GM19099 (cell line): ENCODE data around the gene VLDLR.

ENCODE experiments used
- POLR2A ChIP-seq: IDR thresholded peaks from 3 replicates; pipeline ENCODE4 v1.6.1; 2011; ENCODE audit warnings: low read depth; ENCODE audit not compliant: insufficient read length; ENCODE audit errors: extremely low read depth

The VLDLR gene

GRCh38 chr9:2615497-2615896 is 6.1 kb upstream of the VLDLR start:
- TF ChIP-seq POLR2A = no peak

GRCh38 chr9:2616692-2617377 is 4.8 kb upstream of the VLDLR start:
- TF ChIP-seq POLR2A = no peak

- TF ChIP-seq POLR2A = no peak
Observed at GRCh38 chr9:2618289-2618688, 3.3 kb upstream of the VLDLR start.

GRCh38 chr9:2620919-2621721 is 467 bp upstream of the VLDLR start:
- no peak for TF ChIP-seq POLR2A

GRCh38 chr9:2622461-2623287 is 1.1 kb downstream of the VLDLR start:
- no peak for TF ChIP-seq POLR2A

- TF ChIP-seq POLR2A = no peak
Observed at GRCh38 chr9:2623288-2624050, 1.9 kb downstream of the VLDLR start.

- no peak for TF ChIP-seq POLR2A
Observed at GRCh38 chr9:2624051-2624682, 2.6 kb downstream of the VLDLR start.

- TF ChIP-seq POLR2A = no peak
Observed at GRCh38 chr9:2625427-2625826, 3.8 kb downstream of the VLDLR start.

- TF ChIP-seq POLR2A = no peak
Observed at GRCh38 chr9:2628919-2629318, 7.3 kb downstream of the VLDLR start.

GRCh38 chr9:2630158-2630557 is 8.6 kb downstream of the VLDLR start:
- TF ChIP-seq POLR2A = no peak

- no peak for TF ChIP-seq POLR2A
Observed at GRCh38 chr9:2631263-2631662, 9.7 kb downstream of the VLDLR start.

- TF ChIP-seq POLR2A = no peak
Observed at GRCh38 chr9:2634153-2634552, 12.6 kb downstream of the VLDLR start.

- no peak for TF ChIP-seq POLR2A
Observed at GRCh38 chr9:2634818-2635217, 13.2 kb downstream of the VLDLR start.

- no peak for TF ChIP-seq POLR2A
Observed at GRCh38 chr9:2635922-2636321, 14.3 kb downstream of the VLDLR start.
